Panc1 (cell line): ENCODE results near the gene MTR. TPM values are rescaled to one million over a fixed set of nuclear protein-coding genes. Genes with fewer than 3 reads are reported as not detected.

Experiments
- ATAC-seq: fragments of 200-7000 bp; cut with Tn5 transposase; 2 replicates; pipeline ENCODE4 v1.9.1; 2020; ENCODE audit warnings: mild to moderate bottlenecking, moderate library complexity
- BruUV-seq: library from RNA; stranded (reverse); fragments of 400-500 nt; replicated peaks from 2 replicates; lab custom pipeline; 2021; lab: Mats Ljungman, UMichigan
- CTCF ChIA-PET: fragments of 300-600 bp; sonication (Branson Sonifier 250); formaldehyde crosslinking; loops from one replicate; lab custom pipeline; 2022; ENCODE audit warnings: antibody characterized with exemption; lab: Charles Lee
- POLR2A ChIA-PET: fragments of 300-600 bp; sonication (Branson Sonifier 250); formaldehyde crosslinking; loops from one replicate; lab custom pipeline; 2022; ENCODE audit warnings: antibody characterized with exemption; lab: Charles Lee
- DNase-seq: peaks from one replicate; pipeline ENCODE4 v3.0.0-alpha.2; 2010; ENCODE audit warnings: low read depth, low spot score
- H3K27ac ChIP-seq: 2 replicates; pipeline ENCODE4 v1.5.1; 2011; ENCODE audit warnings: mild to moderate bottlenecking, low read length, inconsistent platforms
- H3K27me3 ChIP-seq: fragments of 200-500 bp; sonication (Bioruptor generic); 2 replicates; pipeline ENCODE4 v1.6.0; 2014; ENCODE audit warnings: low read length, inconsistent platforms; ENCODE audit not compliant: control insufficient read depth, insufficient read depth
- H3K36me3 ChIP-seq: fragments of 200-500 bp; sonication (Bioruptor generic); 2 replicates; pipeline ENCODE4 v1.5.1; 2014; ENCODE audit warnings: inconsistent platforms, mild to moderate bottlenecking, low read length, moderate library complexity; ENCODE audit not compliant: control insufficient read depth, insufficient read depth
- H3K4me1 ChIP-seq: 2 replicates; pipeline ENCODE4 v1.5.1; 2011; ENCODE audit warnings: inconsistent platforms, mild to moderate bottlenecking, low read length, moderate library complexity; ENCODE audit not compliant: control insufficient read depth, insufficient read depth
- H3K4me3 ChIP-seq, 2 experiments: 2 replicates each; pipeline ENCODE4 v1.5.1; 2011 to 2012; ENCODE audit warnings: low read depth in 2 of 2, low read length in 2 of 2, mild to moderate bottlenecking in 2 of 2, inconsistent platforms in 1 of 2, moderate library complexity in 1 of 2
- H3K9me3 ChIP-seq: fragments of 200-500 bp; sonication (Bioruptor generic); 2 replicates; pipeline ENCODE4 v1.5.1; 2014; ENCODE audit warnings: low read depth, mild to moderate bottlenecking, inconsistent platforms, low read length, moderate library complexity; ENCODE audit not compliant: control insufficient read depth, insufficient read depth
- CTCF ChIP-seq: fragments of 450-650 bp; IDR thresholded peaks from 2 replicates; pipeline ENCODE4 v1.5.1; 2017; ENCODE audit warnings: mild to moderate bottlenecking
- POLR2AphosphoS5 ChIP-seq: IDR thresholded peaks from 2 replicates; pipeline ENCODE4 v1.6.1; 2012; ENCODE audit warnings: mild to moderate bottlenecking, low read depth, low read length, moderate library complexity
- REST ChIP-seq, 2 experiments: IDR thresholded peaks; 2 replicates each; pipeline ENCODE4 v1.6.1; 2011 to 2012; ENCODE audit warnings: low read depth in 2 of 2, control low read depth in 1 of 2, low read length in 1 of 2, mild to moderate bottlenecking in 1 of 2, moderate library complexity in 1 of 2; ENCODE audit not compliant: insufficient read depth in 1 of 2
- SIN3A ChIP-seq: IDR thresholded peaks from 2 replicates; pipeline ENCODE4 v1.6.1; 2012; ENCODE audit warnings: low read depth, mild to moderate bottlenecking, low read length, moderate library complexity, borderline replicate concordance; ENCODE audit not compliant: insufficient read depth
- TCF7L2 ChIP-seq: IDR thresholded peaks from 2 replicates; pipeline ENCODE4 v1.6.1; 2011; ENCODE audit warnings: mild to moderate bottlenecking, low read depth, low read length, inconsistent platforms
- in situ Hi-C: cut with HindIII; loops from 2 replicates; pipeline ENCODE4 v1.10.0; 2016; ENCODE audit warnings: low sequenced_read_pairs, low pct_unique_long_range_greater_than_20kb
- intact Hi-C: fragments of 100-400 bp; cut with micrococcal nuclease; formaldehyde crosslinking; loops from one replicate; pipeline ENCODE4 v1.10.0; 2022; ENCODE audit not compliant: unreplicated experiment
- total RNA-seq: library from RNA; stranded (reverse); gene quantifications from one replicate; pipeline ENCODE4 v1.2.1, GENCODE V29; 2021; ENCODE audit not compliant: unreplicated experiment

The MTR gene
- total RNA-seq, 1 experiment from 2014 or later: 33.7 TPM

- Histone ChIP-seq H3K36me3 (no peaks in the 10 kb centered on the region), H3K9me3 (no peaks in the 10 kb centered on the region), H3K4me1 (no peaks in the 10 kb centered on the region), H3K4me3 (no peak overlapping the region), H3K27ac (no peak overlapping the region), H3K27me3 (no peaks in the 10 kb centered on the region; the same call in 1 of the 2 replicates)
- ChIA-PET POLR2A (interaction anchor here (0.6 kb wide), 1 partner anchor 810 kb away, joined by 4 read pairs; no protein-coding TSS in a partner anchor), CTCF (no interaction called here)
- in situ Hi-C loops: no loop called here
- DNase-seq (no peak), ATAC-seq (no peak)
- BruUV-seq: no TSS peak
- no peak for TF ChIP-seq SIN3A
- no peak for TF ChIP-seq POLR2AphosphoS5
- intact Hi-C loops: loop anchor here (2.0 to 5.0 kb wide), 2 partner anchors 117 to 635 kb away; no protein-coding TSS in a partner anchor
These were observed 43.2 kb upstream of the MTR start for GRCh38 chr1:236751935-236752334.

- ChIA-PET CTCF (interaction anchor here (0.6 to 0.7 kb wide), 5 partner anchors 41 to 679 kb away, joined by 3 to 5 read pairs (median 4); no protein-coding TSS in a partner anchor), POLR2A (no interaction called here)
- Histone ChIP-seq H3K4me3 (no peak overlapping the region), H3K27ac (no peak overlapping the region), H3K27me3 (no peaks in the 10 kb centered on the region), H3K36me3 (no peaks in the 10 kb centered on the region), H3K9me3 (no peaks in the 10 kb centered on the region), H3K4me1 (no peaks in the 10 kb centered on the region)
- ATAC-seq (peak; percentile 96), DNase-seq (no peak)
- TF ChIP-seq REST (IDR thresholded peaks at IDR 0.05; ENCODE audit: insufficient read depth in 1 of 2, low read depth in 2 of 2, low read length in 1 of 2) (no peak), SIN3A (no peak), CTCF (peak; percentile 72)
- no TSS peak for BruUV-seq
- in situ Hi-C loops: no loop called here
- intact Hi-C loops: loop anchor here (2.0 to 5.0 kb wide), 2 partner anchors 115 to 634 kb away; no protein-coding TSS in a partner anchor
These were observed 41.6 kb upstream of the MTR start for GRCh38 chr1:236753516-236753915.

GRCh38 chr1:236753964-236754363 is 41.1 kb upstream of the MTR start:
- no TSS peak for BruUV-seq
- DNase-seq: no peak
- Histone ChIP-seq H3K27me3 (no peaks in the 10 kb centered on the region), H3K36me3 (no peaks in the 10 kb centered on the region), H3K4me1 (no peaks in the 10 kb centered on the region), H3K4me3 (no peak overlapping the region), H3K27ac (no peak overlapping the region), H3K9me3 (no peaks in the 10 kb centered on the region)
- ChIA-PET POLR2A (no interaction called here), CTCF (interaction anchor here (0.7 kb wide), 2 partner anchors 40 to 54 kb away, joined by 4 read pairs; no protein-coding TSS in a partner anchor)
- intact Hi-C loops: loop anchor here (2.0 to 5.0 kb wide), 2 partner anchors 115 to 633 kb away; no protein-coding TSS in a partner anchor
- no peak for TF ChIP-seq REST (IDR thresholded peaks at IDR 0.05; ENCODE audit: insufficient read depth in 1 of 2, low read depth in 2 of 2, low read length in 1 of 2)
- no peak for TF ChIP-seq POLR2AphosphoS5
- TF ChIP-seq CTCF: no peak
- TF ChIP-seq SIN3A: no peak
- TF ChIP-seq TCF7L2: no peak
- ATAC-seq: no peak
- in situ Hi-C loops: no loop called here
